ENCODE results near the gene ARPP21.

ARPP21 gene

DNA sequence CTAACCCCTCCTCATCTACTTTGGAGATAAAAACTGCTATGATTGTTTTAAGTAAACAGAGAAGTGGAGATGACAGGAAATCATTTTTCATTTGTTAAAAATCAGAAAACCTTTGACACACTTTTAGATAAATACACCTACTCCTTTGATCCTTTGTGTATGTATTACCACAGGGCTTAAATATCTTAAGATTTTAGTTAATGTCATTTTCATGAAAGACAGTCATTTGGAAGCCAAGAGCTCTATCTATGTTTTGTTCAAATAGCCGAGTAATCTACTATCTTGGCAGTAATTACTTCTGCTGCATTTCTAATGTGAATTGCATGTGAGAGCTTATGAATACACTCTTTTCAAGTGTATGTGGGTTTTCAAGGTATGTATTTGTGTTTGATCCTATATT lies 2.0 kb downstream of the ARPP21 start:
- no peak overlapping the region for H3K27ac ChIP-seq (ENCODE audit: extremely low read depth, low read depth, low read length)

DNA sequence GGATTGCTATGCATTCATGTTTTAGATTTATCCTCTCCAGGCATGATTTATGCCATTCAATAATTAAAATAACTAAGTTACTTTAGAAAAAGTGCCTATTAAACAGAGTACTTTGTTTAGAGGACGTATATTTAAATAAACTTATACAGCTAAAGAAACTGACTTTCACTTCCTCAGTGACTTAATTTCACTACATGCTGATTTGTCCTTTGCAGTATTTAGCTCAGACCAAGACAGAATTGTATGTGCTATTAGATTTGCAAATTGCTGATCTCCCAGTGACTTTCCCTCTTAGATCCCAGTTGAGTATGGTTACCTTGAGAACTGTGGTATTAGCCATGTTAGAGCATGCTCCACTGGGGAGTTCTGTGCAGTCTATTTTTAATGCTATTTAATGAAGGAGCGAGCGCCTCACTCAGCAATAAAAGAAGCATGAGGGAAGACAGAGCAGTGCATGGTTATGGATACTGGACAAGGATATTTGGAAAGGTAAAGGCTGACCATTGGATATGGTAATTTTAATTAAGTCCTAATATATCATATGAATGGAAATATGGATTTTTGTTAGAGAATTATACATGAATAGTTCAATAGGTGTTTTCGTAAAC lies 2.7 kb downstream of the ARPP21 start:
- Histone ChIP-seq H3K4me1 (ENCODE audit: control insufficient read depth, insufficient read depth, low read length) (no peaks in the 10 kb centered on the region), H3K9me3 (ENCODE audit: control insufficient read depth, insufficient read depth, low read depth, low read length) (no peaks in the 10 kb centered on the region), H3K27ac (ENCODE audit: extremely low read depth, low read depth, low read length) (no peak overlapping the region), H3K4me3 (ENCODE audit: low read depth, low read length) (no peak overlapping the region), H3K36me3 (ENCODE audit: control insufficient read depth in 2 of 2, insufficient read depth in 1 of 2, low read length in 2 of 2) (no peaks in the 10 kb centered on the region)
- CTCF ChIA-PET: no interaction called here
- POLR2A ChIA-PET: no interaction called here
- TF ChIP-seq ZNF658 (tag by site-specific recombination; IDR thresholded peaks at IDR 0.05): no peak
- TF ChIP-seq ZNF629 (tag by site-specific recombination; IDR thresholded peaks at IDR 0.05): no peak
- no peak for TF ChIP-seq ZBTB48 (tag by site-specific recombination; IDR thresholded peaks at IDR 0.05)
- no peak for TF ChIP-seq ZFP69B (tag by site-specific recombination; IDR thresholded peaks at IDR 0.05)
- TF ChIP-seq, protein P1, sequence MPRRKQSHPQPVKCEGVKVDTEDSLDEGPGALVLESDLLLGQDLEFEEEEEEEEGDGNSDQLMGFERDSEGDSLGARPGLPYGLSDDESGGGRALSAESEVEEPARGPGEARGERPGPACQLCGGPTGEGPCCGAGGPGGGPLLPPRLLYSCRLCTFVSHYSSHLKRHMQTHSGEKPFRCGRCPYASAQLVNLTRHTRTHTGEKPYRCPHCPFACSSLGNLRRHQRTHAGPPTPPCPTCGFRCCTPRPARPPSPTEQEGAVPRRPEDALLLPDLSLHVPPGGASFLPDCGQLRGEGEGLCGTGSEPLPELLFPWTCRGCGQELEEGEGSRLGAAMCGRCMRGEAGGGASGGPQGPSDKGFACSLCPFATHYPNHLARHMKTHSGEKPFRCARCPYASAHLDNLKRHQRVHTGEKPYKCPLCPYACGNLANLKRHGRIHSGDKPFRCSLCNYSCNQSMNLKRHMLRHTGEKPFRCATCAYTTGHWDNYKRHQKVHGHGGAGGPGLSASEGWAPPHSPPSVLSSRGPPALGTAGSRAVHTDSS (tag by site-specific recombination; IDR thresholded peaks at IDR 0.05): no peak
- no peak for TF ChIP-seq ZNF837 (tag by site-specific recombination; IDR thresholded peaks at IDR 0.05)
- TF ChIP-seq ZBTB20 (tag by site-specific recombination; IDR thresholded peaks at IDR 0.05): no peak
- TF ChIP-seq ZNF274 (IDR thresholded peaks at IDR 0.05; ENCODE audit: low read length): no peak
- TF ChIP-seq ZNF274 (tag by site-specific recombination; IDR thresholded peaks at IDR 0.05; ENCODE audit: borderline replicate concordance): no peak
- TF ChIP-seq ZNF510 (tag by site-specific recombination; IDR thresholded peaks at IDR 0.05; ENCODE audit: insufficient replicate concordance): no peak
- TF ChIP-seq ZFP3 (tag by site-specific recombination; IDR thresholded peaks at IDR 0.05; ENCODE audit: low read depth): no peak
- TF ChIP-seq KLF9 (tag by site-specific recombination; IDR thresholded peaks at IDR 0.05; ENCODE audit: low read depth): no peak
- TF ChIP-seq ZNF768 (tag by site-specific recombination; IDR thresholded peaks at IDR 0.05): no peak
- TF ChIP-seq ZNF544 (tag by site-specific recombination; IDR thresholded peaks at IDR 0.05): no peak
- no peak for TF ChIP-seq ZNF585B (tag by site-specific recombination; IDR thresholded peaks at IDR 0.05)
- TF ChIP-seq, protein P2, sequence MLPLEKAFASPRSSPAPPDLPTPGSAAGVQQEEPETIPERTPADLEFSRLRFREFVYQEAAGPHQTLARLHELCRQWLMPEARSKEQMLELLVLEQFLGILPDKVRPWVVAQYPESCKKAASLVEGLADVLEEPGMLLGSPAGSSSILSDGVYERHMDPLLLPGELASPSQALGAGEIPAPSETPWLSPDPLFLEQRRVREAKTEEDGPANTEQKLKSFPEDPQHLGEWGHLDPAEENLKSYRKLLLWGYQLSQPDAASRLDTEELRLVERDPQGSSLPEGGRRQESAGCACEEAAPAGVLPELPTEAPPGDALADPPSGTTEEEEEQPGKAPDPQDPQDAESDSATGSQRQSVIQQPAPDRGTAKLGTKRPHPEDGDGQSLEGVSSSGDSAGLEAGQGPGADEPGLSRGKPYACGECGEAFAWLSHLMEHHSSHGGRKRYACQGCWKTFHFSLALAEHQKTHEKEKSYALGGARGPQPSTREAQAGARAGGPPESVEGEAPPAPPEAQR (tag by site-specific recombination; IDR thresholded peaks at IDR 0.05): no peak
- no peak for TF ChIP-seq GLI4 (tag by site-specific recombination; IDR thresholded peaks at IDR 0.05)
- TF ChIP-seq, protein P3, sequence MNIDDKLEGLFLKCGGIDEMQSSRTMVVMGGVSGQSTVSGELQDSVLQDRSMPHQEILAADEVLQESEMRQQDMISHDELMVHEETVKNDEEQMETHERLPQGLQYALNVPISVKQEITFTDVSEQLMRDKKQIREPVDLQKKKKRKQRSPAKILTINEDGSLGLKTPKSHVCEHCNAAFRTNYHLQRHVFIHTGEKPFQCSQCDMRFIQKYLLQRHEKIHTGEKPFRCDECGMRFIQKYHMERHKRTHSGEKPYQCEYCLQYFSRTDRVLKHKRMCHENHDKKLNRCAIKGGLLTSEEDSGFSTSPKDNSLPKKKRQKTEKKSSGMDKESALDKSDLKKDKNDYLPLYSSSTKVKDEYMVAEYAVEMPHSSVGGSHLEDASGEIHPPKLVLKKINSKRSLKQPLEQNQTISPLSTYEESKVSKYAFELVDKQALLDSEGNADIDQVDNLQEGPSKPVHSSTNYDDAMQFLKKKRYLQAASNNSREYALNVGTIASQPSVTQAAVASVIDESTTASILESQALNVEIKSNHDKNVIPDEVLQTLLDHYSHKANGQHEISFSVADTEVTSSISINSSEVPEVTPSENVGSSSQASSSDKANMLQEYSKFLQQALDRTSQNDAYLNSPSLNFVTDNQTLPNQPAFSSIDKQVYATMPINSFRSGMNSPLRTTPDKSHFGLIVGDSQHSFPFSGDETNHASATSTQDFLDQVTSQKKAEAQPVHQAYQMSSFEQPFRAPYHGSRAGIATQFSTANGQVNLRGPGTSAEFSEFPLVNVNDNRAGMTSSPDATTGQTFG (tag by site-specific recombination; IDR thresholded peaks at IDR 0.05; ENCODE audit: borderline replicate concordance): no peak
- TF ChIP-seq, protein P4, sequence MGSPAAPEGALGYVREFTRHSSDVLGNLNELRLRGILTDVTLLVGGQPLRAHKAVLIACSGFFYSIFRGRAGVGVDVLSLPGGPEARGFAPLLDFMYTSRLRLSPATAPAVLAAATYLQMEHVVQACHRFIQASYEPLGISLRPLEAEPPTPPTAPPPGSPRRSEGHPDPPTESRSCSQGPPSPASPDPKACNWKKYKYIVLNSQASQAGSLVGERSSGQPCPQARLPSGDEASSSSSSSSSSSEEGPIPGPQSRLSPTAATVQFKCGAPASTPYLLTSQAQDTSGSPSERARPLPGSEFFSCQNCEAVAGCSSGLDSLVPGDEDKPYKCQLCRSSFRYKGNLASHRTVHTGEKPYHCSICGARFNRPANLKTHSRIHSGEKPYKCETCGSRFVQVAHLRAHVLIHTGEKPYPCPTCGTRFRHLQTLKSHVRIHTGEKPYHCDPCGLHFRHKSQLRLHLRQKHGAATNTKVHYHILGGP (tag by site-specific recombination; IDR thresholded peaks at IDR 0.05): no peak
- TF ChIP-seq ZNF10 (tag by site-specific recombination; IDR thresholded peaks at IDR 0.05): no peak
- TF ChIP-seq, protein P5, sequence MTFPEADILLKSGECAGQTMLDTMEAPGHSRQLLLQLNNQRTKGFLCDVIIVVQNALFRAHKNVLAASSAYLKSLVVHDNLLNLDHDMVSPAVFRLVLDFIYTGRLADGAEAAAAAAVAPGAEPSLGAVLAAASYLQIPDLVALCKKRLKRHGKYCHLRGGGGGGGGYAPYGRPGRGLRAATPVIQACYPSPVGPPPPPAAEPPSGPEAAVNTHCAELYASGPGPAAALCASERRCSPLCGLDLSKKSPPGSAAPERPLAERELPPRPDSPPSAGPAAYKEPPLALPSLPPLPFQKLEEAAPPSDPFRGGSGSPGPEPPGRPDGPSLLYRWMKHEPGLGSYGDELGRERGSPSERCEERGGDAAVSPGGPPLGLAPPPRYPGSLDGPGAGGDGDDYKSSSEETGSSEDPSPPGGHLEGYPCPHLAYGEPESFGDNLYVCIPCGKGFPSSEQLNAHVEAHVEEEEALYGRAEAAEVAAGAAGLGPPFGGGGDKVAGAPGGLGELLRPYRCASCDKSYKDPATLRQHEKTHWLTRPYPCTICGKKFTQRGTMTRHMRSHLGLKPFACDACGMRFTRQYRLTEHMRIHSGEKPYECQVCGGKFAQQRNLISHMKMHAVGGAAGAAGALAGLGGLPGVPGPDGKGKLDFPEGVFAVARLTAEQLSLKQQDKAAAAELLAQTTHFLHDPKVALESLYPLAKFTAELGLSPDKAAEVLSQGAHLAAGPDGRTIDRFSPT (tag by site-specific recombination; IDR thresholded peaks at IDR 0.05): no peak

More for the DNA sequence above, 2.0 kb downstream of the ARPP21 start:
- no peak for TF ChIP-seq ZNF140 (tag by site-specific recombination; IDR thresholded peaks at IDR 0.05)
- no peak for TF ChIP-seq ZNF354C (tag by site-specific recombination; IDR thresholded peaks at IDR 0.05; ENCODE audit: borderline replicate concordance, low read depth)
- TF ChIP-seq, protein P6, sequence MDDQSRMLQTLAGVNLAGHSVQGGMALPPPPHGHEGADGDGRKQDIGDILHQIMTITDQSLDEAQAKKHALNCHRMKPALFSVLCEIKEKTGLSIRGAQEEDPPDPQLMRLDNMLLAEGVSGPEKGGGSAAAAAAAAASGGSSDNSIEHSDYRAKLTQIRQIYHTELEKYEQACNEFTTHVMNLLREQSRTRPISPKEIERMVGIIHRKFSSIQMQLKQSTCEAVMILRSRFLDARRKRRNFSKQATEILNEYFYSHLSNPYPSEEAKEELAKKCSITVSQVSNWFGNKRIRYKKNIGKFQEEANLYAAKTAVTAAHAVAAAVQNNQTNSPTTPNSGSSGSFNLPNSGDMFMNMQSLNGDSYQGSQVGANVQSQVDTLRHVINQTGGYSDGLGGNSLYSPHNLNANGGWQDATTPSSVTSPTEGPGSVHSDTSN (CRISPR knock-in tag; IDR thresholded peaks at IDR 0.05): no peak
- TF ChIP-seq YY1 (tag by site-specific recombination; IDR thresholded peaks at IDR 0.05): no peak
- TF ChIP-seq ZNF335 (tag by site-specific recombination; conservative IDR thresholded peaks at IDR 0.05): no peak
- TF ChIP-seq ZNF16 (tag by site-specific recombination; IDR thresholded peaks at IDR 0.05; ENCODE audit: low read depth): no peak
- no peak for TF ChIP-seq ZNF112 (tag by site-specific recombination; IDR thresholded peaks at IDR 0.05)
- no peak for TF ChIP-seq ZNF76 (tag by site-specific recombination; IDR thresholded peaks at IDR 0.05; ENCODE audit: borderline replicate concordance, low read depth)
- TF ChIP-seq GLI2 (tag by site-specific recombination; IDR thresholded peaks at IDR 0.05; ENCODE audit: borderline replicate concordance, low read depth): no peak
- Histone ChIP-seq H3K9me3 (ENCODE audit: control insufficient read depth, insufficient read depth, low read depth, low read length) (no peaks in the 10 kb centered on the region), H3K36me3 (ENCODE audit: control insufficient read depth in 2 of 2, insufficient read depth in 1 of 2, low read length in 2 of 2) (no peaks in the 10 kb centered on the region), H3K4me3 (ENCODE audit: low read depth, low read length) (no peak overlapping the region), H3K4me1 (ENCODE audit: control insufficient read depth, insufficient read depth, low read length) (no peaks in the 10 kb centered on the region)
- POLR2A ChIA-PET: no interaction called here
- CTCF ChIA-PET: no interaction called here
